Hepatic stellate cell (primary cell): Measurements from ENCODE around the gene VSIR.

Experiments used
- DNase-seq: peaks from one replicate; pipeline ENCODE4 v3.0.0; 2011; ENCODE audit warnings: low spot score

The VSIR gene

DNA sequence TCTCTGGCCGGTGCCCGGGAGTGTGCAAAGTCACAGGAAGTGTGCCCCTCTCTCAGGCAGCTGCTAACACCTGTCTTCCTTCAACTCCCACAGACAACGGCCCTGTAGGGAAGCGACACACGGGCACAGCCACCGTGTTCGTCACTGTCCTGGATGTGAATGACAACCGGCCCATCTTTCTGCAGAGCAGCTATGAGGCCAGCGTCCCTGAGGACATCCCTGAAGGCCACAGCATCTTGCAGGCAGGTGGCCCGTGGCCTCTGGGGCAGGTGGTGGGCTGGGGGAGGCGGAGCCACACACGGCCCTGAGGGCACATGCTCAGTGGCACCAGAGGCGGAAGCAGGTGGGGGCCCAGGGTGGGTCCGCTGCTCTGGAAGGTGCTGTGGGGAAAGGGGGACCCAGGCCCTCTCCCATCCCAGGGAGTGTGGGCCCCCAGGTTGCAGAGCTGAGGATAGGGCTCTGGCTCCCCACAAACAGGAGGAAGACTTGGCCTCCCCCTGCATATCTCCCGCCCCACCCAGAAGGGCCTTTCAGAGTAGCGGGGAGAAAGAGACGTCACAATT, 60.7 kb downstream of the VSIR start:
- no peak for DNase-seq

DNA sequence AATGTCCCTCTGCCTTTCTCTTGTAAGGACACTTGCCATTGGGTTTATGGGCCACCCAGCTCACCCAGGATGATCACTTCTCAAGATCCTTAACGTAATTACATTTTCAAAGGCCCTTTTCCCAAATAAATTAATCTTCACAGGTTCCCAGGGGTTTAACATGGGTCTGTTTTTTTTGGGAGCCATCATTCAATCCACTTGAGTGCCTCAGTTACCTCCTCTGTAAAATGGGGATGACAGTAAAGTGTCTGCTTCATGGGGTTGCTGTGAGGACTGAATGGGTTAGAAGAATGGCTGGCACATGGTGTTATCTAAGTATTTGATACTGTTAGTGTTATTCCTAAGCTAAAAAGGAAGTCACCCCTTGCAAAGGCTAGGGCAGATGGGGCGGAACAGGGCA, 61.1 kb downstream of the VSIR start:
- DNase-seq, result no peak

DNA sequence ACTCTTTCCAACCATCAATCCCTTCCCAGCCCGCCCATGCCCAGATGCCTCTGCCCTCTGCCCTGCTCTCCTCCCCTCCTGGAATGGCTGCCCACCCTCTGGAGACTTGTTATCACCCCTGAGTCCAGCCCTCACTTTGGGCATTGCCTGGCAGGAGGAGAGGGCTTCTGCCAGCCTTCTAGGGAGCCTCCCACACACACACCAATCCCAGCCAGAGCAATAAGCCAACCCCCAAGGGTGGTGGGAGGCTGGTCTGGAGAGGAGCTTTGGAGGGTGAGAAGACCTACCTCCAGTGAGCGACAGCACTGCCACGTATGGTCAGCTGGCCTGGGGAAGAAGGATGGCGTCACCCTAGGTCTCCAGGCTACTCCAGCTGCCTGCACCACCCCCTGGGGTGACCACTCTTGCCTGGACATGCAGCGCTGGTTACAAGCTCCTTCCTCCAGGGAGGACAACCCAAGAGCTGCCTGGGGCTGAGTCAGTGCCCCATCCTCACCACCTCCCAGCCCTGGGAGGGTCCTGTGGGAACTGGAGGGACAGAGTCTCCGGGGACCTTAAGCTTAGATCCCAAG, 62.2 kb downstream of the VSIR start:
- DNase-seq, result no peak

DNA sequence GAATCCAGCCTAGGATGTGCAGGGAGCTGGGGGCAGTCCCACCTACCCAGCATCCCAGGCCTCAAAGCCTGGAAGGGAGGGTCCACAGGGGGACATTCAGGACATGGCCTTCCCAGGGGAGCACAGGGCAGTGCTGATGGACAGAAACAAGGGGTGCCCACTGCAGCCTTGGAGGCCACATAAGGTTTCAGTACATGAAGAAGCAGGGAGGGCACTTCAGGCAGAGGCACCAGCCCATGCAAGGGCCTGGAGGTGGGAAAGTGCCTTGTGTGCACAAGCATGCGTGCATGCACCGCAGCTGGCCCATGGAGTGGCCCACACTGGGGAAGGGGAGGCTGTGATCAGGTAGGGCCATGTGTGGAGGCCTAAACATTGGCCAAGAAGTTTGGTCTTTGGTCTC, 62.8 kb downstream of the VSIR start:
- no peak for DNase-seq

DNA sequence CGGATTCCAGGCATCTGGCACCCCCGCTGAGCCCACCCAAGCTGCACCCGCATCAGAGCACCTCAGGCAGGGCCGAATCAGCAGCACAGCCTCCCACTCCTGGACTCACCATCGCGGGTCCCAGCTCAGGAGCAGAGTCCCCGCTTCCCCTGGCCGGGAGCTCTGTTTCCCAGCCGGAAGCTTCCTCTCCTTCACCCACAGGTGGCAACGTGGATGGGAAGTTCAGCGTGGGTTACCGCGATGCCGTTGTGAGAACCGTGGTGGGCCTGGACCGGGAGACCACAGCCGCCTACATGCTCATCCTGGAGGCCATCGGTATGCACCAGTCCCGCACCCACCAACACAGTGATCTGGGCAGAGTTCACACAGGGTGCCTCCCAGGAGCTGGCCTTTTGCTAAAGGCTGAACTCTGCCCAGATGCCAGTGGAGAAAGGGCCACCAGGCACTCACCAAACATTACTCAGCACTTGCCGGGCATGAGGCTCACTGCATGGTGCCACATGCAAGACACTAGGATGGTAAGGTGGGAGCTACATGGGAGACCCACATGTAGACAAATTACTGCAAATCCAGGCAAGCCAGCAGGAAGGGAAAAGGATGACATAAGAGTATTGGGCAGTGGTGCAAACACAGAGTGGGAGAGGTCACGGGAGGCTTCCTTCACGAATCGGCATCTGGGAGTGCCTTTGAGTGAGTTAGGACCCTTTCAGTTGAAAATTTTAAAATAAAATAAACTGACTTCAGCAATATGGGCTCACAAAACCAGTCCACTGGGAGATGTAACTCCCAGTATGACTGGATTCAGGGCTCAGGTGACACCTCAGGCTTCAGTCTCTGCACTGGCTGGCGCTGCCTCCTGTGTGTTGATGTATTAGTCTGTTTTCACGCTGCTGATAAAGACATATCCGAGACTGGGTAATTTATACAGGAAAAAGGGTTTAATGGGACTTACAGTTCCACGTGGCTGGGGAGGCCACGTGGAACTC, 64.1 kb downstream of the VSIR start:
- no peak for DNase-seq

DNA sequence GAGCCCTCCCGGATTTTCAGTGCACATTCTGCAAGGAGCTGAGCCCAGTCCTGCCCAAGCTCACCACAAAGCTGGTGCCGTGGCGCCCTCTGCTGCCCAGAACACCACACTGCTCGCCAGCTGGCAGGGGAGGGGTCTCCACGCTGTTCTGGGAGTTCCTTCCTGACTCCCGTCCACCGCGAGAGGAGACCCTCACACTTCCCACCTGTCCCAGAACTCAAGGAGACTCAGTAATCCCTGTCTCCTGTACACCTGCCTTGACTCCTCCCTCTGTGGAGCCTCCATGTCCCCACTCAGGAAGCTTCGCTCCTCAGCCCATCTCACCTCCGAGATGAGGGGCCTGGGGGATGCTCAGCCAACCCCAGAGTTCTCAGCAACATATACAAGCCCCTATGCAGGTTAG, 65.0 kb downstream of the VSIR start:
- DNase-seq, result peak; percentile 59

DNA sequence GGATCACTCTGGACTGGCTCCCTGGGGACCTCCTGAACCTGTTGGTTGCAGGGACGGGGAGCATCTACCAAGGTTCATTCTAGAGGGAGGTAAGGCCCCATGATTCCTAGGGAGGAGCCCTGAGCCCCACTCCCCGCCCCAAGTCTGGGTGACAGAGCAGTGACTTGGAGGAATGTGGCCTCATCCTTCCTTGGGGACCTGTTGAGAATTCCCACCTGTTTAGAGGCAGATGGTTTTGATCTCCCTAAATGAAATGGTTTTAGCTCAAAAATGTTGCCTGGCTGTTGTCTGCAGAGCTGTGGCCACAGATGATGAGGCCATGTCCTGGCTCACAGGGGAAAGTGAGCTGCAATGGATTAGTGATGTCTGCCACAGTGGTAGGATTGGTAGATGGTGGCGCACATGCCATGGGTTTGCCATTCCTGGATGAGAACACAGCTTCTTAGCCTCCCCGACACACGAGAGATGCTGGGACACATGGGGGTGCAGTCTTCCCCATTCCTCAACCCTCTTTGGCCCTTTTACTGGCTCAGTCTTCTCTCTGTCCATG, 66.0 kb downstream of the VSIR start:
- no peak for DNase-seq

DNA sequence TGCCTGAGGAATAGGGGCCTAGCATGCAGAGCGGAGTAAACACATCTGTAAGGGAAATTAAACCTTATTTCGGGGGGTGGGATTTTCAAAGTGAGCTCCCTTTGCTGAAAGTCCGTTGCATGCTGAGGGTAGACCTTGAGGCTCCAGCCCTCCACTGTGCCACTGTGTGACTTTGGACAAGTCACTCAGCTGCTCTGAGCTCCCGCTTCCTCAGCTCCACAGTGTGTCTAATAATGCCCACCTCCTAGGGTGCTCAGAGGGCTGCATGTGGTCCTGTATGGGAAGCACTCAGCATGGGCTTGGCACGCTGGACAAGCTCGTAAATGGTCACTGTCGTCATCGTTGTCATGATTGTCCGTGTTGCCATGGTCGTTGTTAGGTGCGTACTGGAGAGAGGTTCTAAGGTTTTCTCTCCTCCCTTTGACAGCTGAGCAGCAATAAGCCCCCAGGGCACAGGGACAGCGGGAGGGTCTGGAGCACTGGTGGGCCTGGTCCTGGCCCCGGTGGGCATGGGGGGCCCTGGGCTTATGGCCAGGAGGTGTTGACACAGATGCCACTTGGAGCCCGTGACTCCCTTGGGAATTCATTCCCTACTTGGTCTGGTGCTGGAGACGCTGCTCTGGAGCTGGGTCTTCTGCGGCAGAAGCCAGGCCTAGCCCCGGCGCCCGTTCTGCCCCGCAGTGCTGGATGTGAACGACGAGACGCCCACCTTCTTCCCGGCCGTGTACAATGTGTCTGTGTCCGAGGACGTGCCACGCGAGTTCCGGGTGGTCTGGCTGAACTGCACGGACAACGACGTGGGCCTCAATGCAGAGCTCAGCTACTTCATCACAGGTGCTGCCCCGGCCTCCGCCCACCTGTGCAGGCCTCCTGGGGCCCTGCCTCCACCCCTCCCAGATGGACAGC, 66.9 kb downstream of the VSIR start:
- no peak for DNase-seq

DNA sequence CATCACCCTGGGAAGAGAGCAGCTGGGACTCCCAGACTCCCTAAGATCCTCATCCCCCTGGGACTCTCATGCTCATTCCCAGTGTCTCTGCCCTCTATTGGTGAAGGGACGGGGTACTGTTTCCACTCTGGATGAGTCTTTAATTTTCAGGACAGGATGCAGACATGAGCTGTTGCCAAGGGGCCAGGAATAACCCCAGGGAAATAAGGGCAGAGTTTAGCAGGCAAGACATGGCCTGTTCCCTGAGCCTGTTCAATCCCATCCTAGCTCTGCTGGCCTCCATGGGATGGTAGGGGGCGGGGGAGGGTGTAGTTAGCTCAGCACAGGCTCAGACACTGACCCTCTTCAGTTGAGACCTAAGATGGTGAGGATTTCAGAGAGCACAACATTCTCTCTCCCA, 67.7 kb downstream of the VSIR start:
- DNase-seq, result no peak

DNA sequence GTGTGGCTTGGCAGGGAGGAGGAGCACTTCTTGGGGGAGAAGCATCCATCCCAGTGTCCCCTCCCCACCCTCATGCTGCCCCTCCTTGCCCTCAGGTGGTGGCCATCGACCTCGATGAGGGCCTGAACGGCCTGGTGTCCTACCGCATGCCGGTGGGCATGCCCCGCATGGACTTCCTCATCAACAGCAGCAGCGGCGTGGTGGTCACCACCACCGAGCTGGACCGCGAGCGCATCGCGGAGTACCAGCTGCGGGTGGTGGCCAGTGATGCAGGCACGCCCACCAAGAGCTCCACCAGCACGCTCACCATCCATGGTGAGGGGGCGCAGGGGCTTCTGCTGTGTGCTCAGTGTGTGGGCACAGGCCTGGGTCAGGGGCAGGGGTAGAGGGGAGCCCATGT, 68.5 kb downstream of the VSIR start:
- no peak for DNase-seq

DNA sequence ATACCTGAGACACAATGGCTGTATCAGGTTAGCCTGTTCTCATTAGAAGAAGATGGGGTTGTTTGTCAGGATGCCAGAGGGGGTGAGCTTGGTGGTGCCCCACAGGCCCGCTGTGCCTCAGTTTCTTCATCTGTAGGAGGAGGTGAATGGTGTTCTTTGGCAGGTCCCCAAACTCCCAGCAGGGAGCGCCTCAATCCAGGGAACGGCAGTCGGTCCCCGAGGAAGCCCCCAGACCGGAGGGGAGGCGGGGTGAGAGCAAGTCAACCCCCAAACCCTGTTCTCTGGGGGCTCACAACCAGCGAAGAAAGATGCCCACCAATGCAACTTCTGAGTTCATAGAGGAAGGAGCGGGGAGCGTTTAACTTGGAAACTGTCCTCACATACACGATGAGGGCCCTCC, 69.7 kb downstream of the VSIR start:
- DNase-seq, result no peak

DNA sequence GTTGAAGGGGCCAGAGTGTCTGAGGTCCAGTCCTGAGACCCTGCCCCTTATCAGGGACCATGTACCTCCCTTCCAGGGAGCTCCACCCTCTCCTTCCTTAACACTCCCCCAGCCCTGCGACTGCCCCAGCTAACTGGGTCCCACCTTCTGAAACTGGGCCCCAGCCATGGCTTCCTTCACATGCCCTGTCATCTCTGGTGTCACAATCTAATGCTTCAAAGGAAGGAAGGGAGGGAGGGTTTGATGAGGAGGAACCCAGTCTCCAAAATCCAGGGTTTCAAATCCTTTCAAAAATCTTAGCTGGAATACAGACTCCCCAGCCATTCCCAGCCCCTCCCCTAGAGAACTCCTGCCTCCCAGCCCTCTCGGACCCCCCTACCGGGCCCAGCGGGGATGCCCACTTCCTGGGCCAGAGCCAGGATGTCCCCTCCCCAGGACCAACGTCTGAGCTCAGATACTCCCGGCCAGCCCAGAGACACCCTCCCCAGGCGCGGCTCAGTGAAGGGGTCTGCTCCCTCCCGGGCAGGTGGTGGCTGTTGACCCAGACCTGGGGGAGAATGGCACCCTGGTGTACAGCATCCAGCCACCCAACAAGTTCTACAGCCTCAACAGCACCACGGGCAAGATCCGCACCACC, 71.7 kb downstream of the VSIR start:
- no peak for DNase-seq

DNA sequence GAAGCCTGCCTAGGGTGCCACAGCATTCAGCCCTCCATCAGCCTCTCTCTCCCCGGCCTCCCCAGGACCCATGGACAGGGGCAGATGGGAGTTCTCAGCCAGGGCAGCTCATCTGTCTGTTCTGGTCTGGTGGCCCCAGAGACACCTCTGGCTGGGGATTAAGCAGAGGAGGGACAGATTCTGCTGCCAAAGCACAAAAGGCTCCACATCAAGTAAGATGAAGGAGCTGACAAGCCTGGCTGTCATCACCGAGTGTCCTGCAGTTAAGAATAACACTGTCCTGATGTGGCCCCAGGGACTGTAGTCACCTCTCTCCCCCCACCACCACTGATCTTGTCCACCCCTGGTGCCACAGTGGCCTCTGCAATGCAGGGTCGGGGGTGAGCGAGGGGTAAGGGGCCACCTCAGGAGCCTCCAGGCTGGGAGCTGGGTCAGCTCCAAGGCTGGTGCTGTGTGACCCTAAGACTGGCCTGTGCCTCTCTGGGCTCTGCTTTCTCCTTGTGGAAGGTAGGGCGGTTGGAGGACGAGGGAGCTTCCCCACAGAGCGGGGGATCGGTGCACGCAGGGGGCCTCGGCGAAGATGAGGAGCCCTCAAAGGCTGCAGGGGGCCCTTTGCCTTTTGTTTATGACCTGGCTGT, 72.5 kb downstream of the VSIR start:
- no peak for DNase-seq

DNA sequence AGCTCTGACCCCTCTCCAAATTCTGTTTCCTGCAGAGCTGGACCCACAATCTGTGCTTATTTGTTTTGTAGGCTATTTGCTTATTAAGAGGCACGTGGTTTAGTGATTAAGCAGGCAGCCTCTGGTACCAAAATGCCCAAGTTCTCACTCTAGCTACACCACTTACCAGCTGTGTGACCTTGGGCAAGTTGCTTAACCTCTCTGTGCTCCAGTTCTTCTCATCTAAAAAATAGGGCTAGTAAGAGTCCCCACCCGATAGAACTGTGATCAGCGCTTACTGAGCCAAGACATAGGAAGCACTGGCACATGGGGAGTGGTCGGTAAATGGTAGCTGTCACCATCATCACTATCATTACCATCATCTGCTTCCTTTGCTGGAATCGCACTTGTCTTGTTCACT, 74.6 kb downstream of the VSIR start:
- DNase-seq, result no peak

DNA sequence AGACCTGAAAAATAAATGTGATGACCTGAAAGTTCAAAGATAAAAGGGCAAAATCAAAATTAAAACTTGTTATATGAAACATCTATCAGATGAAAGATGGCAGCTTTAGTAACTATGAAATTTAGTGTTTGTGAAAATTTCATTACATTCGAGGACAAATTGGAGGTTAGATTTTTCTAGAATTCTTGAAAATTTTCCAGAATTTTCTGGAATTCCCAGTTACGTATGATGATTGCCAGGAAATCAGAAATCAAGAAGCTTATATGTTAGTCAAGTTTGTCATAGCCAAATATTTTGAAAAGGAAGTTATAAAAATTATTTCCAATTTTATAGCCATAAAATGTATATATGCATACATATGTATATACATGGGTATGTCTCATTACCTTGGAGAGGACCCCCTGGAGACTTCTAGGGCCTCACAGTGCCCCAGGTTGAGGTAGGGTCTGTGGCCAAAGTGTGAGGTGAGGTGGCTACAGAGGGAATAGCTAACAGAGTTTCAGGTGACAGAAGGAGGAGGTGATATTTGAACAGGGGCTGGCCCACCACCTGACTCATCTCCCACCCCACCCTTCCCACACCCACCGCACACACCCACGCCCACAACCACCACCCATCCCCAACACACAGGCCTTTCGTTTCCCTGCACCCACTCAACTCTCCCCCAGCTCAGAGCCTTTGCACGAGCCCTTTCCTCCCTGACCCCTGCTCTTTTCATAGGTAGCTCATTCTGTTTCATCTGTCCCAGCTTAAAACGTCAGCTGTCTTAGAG, 75.2 kb downstream of the VSIR start:
- no peak for DNase-seq
